Stimulated activated CD8-positive, alpha-beta memory T cell treated with anti-CD3 and anti-CD28 coated beads, Interleukin-7, amount 100 ng/mL, for 4 hours (primary cell): ENCODE data around the gene MLN.
"Not testable (repeated sequence)": the region's sequence is repeated elsewhere in the genome, so short reads cannot be mapped to it uniquely, and the experiment has no call there.

Experiments used
- DNase-seq, 2 donors: peaks; one replicate each; pipeline ENCODE4 v3.0.0-alpha.2; 2020; ENCODE audit warnings: low read depth in 2 of 2

The MLN gene

DNA sequence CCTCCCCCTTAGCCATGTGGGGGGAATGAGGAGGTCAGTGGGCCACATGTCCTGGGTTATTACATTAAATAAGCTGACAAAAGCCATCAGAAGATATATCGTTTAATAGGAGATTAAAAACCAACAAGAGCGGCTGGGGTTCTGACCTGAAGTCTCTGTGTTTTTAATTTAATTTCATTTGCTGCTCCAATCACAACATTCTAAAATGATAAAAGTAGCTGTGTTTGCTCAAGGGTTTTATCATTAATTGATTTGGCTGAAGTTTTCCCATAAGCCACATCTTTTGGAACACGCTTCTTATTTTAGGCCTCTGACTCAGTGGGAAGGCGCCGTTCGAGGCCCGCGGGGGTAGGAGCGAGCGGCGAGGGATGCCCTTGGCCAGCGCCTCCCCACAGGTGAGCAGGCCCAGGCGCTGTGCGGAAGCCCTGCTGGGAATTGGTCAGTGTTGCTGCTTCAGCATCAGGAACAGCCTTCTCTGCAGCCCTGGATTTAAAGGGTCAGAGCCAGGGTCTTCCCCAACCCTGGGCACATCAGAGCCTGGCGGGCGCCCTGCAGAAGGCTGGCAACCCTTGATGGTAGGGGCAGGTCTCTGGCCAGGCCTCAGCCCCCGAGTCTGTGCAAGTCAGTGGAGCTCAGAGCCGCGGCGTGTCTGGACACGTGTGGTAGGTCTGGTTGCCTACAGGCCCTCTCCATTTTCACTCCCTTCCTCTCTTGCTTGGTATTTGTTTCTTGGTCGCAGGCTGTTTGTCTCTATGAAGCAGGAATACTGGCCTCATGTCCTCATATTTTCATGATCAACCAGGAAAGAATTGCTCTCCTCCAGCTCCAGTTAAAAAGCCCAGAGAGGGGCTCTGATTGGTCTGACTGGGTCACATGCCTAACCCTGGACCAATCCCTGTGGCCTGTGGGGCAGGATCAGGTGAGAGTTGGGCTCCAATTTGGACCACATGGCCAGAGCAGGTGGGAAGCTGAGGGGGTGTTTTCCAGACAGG lies 30.9 kb upstream of the MLN start:
- DNase-seq, result no peak

DNA sequence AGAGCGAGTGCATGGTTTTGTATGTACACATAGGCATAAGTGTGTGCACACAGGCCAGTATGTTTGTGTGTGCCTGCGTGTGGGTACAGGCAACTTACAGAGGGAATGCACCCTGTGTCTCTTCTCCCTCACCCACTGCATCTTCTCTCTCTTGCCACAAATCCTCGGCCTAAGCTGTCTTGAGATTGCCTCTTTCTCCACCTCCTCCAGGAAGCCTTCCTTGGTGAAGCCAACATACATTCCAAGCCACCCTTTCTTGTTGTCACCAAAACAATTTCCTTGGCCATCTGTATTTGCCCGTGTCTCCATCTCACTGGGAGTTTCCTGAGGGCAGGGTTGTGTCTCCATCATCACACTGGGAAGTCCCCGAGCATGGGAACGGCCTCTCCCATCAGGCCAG lies 29.8 kb upstream of the MLN start:
- DNase-seq, result no peak

DNA sequence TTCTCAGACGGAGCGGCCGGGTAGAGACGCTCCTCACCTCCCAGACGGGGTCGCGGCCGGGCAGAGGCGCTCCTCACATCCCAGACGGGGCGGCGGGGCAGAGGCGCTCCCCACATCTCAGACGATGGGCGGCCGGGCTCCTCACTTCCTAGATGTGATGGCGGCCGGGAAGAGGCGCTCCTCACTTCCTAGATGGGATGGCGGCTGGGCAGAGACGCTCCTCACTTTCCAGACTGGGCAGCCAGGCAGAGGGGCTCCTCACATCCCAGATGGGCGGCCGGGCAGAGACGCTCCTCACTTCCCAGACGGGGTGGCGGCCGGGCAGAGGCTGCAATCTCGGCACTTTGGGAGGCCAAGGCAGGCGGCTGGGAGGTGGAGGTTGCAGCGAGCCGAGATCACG lies 29.0 kb upstream of the MLN start:
- DNase-seq, result not testable (repeated sequence)

DNA sequence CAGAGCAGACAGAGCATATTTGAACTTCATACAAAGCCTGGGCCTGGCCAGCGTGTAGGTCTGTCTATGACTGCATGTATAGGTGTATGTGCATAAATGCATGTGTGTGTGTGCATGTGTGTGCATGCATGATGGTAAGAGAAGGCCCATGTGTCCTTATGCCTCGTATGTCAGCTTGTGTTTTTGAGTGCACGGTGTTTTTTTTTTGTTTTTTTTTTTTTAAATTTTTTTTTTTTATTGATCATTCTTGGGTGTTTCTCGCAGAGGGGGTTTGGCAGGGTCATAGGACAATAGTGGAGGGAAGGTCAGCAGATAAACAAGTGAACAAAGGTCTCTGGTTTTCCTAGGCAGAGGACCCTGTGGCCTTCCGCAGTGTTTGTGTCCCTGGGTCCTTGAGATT lies 27.9 kb upstream of the MLN start:
- DNase-seq, result not testable (repeated sequence)

DNA sequence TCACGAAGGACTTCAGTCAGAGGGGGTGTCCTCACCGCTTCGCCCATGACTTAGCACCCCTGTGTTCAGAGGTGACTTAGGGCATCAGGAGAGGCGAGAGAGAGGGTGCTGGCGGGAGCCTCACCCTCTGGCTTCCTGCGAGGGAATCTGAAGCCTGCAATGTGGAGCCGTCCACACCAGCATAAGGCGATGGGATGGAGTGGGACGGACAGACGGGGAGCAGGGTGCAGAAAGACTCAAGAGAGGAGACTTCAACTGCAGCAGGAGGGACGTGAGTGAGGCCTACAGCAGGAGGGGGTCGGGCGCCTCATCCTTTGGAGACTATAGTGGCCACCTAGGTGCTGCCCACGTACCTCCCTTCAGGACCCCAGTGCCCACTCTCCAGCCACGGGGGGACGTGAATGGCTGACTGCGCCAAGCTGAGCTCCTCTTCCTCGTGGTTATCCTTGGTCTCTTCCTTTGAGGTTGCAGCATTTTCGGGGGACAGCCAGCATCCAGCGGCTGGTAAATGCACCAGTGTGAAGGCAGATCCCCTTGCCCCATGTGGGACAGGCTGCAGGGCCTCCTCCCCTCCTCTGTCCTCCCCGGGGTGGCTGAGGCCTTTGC lies 26.9 kb upstream of the MLN start:
- DNase-seq, result no peak

DNA sequence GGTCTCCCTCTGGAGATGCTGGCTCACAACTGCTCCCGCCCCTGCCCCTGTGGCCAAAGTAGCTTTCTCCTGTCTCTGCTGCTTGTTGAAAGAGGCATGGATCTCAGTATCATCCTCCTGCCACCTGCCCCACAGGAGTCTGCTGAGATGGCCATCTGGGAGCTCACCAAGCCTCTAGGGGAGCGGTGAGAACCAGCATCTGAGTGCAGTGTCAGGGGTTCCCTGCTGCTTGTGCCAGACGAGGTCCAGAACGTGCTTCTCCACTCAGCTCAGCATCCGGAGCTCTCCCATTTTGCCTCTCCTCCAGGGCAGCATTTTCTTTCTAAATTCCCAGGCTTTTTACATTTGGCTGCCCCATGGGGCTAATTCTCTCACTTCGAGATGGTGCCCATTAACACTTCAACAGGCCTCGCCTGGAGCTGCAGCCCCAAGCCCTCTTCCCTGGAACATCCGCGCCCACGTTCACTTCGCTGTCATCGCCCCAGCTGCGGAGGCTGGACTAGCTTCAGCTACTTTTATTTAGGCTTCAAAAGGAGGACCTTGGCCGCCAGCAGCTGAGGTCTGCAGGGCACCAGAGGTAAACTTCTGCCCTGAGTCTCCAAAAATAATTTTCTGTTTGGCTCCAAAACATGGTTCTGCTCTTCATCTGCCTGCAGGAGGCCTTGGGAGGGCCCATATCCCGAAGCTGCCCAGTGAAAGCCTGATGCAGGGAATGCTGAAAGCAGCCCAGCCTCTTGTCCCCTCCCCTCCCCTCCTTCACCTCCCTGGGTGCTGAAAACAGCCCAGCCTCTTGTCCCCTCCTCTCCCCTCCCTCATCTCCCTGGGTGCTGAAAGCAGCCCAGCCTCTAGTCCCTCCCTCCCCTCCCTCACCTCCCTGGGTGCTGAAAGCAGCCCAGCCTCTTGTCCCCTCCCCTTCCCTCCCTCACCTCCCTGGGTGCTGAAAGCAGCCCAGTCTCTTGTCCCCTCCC lies 25.2 kb upstream of the MLN start:
- DNase-seq, result no peak

DNA sequence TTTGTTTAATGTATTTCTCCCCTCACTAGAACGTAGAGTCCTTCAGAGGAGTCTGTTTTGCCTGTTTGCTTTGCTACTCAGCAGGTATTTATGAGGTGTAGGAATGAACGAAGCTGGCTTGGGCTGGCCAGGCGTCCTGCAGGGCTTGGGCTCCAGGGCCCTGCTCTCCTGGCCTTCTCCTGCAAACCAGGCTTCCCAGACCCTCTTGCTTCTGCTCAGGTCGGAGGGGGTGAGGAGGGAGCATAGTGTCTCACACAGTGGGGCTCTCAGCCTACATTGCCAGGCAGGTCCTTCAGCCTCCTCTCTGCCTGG lies 24.6 kb upstream of the MLN start:
- DNase-seq, result no peak

DNA sequence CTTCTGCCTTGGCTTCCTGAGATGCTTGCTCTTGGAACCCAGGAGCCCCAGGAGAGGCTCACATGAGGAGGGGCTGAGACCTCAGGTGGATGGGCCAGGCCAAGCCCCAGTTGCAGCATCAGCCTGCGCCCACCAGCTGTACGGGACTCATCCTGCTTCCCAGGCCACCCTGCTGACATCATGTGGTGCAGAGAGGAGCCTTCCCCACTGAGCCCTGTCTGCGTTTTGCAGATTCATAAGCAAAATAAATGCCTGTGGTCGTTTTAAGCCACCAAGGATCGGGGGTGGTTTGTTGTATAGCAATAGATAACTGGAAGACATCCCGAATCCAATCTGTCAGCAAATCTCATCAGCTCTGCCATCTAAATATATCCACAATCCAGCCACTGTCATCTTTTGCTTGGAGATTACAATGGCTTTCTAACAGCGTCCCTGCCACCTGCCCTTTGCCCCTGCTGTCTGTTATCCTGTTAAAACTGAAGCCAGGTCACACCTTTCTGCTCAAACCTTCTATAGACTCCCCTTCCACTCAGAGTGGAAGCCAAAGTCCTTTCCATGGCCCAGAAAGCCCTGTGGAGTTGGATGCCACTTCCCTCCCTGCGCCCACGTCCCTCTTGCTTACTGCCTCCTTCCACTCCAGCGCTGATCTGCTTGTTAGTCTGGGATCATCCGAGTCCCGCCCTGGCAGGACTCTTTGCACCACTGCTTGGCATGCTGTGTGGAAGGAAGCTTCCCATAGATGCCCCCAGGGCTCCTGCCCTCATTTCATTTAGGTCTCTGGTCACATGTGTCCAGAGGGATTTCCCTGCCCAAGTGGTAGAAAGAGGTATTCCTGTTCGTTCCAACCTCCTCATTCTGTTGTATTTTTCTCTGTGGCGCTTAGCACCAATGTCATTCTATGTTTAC lies 24.0 kb upstream of the MLN start:
- no peak for DNase-seq

- no peak for DNase-seq
Observed at GRCh38 chr6:33826537-33826936, 22.7 kb upstream of the MLN start.

GRCh38 chr6:33824461-33825154 lies 20.8 kb upstream of the MLN start:
- no peak for DNase-seq

DNA sequence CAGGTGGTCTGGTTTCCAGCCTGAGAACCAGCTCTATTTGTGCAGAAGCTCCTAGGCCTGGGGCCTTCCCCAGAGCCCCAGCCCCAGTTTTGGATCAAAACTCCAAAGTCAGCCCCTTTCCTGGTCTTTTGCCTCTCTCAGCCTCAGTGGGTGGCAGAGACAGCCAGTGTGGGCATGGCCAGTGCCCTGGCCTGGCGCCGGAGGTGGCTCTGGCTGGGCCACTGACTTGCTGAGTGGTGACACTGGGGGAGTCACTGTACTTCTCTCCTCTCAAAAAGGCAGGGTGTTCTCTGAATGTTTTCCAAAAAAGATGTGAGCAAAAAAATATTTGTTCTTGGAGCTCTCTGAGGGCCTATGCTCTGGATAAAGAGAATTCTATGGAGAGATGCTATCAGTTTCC lies 20.0 kb upstream of the MLN start:
- DNase-seq, result no peak

DNA sequence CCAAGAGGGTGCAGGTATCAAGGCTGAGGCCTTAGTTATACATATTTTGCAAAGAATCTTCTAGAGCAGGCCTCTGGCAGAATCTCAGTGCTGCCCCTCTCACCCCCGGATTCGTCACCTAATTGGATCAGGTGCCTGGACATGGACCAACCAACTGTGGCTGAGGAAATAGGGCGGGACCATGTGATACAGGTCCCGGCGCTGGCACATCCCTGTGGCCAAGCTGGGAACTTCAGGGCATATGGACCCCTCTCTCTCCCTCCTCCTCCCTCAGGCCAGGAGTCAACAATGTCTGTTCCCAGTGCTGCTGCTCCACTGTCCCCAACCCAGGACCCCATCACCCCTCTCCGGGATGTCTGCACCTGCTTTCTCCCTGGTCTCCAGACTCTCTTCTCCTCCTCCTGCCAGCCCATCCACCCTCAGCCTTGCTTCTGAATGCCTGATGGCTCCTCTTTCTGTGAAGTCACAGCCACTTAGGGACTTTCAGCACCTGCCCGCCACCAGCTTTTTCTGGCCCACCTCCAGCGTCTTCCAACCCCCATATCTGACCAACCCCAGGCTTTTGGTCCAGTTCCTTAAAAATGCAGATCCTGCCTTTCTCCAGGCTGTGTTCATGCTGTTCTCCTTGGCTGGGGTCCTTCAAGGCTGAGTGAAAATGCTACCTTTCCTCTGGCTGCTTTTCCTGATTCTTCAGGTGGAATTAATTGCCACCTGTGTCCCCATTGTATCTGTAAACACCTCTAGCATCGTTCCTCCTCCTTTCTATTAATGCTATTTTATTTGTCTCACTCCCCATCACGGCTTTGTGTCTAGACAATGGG lies 19.0 kb upstream of the MLN start:
- DNase-seq, result no peak

- no peak for DNase-seq
Observed at GRCh38 chr6:33820784-33821520, 17.1 kb upstream of the MLN start.

DNA sequence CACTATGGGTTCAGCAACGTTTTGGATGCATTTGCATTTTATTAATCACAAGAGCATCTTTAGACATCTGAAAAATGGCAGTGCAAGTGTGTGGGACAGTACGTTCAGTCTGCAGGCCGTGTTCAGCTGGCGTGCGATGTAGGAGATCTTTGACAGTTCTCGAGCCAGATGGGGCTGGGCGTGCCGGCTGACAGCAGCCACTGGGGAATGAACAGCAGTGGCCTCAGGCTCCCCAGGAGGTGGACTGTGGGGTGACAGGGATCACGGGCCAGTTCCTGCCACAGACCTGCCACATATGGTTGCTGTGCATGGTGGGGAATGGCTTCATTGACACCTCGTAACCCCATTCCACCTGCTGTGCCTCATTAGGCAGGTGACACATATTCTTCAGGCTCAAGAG lies 16.4 kb upstream of the MLN start:
- DNase-seq, result no peak

DNA sequence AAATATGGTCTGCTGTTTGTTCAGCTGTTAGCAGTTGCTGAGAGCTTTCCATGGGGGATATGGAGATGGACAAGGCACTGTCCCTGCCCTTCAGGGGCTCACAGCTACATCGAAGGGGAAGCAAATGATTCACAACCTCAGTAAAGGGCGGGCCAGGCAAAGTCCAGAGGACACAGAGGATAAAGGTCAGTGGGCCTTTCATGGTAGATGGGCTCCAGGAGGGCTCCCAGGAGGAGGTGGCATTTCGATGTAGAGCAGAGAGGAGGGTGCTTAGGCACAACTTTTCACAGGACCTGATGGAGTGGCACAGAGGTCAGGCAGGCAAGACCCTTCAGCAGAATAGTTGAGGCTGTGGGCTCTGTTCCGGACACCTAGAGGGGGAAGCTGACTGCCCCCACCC lies 15.2 kb upstream of the MLN start:
- no peak for DNase-seq

DNA sequence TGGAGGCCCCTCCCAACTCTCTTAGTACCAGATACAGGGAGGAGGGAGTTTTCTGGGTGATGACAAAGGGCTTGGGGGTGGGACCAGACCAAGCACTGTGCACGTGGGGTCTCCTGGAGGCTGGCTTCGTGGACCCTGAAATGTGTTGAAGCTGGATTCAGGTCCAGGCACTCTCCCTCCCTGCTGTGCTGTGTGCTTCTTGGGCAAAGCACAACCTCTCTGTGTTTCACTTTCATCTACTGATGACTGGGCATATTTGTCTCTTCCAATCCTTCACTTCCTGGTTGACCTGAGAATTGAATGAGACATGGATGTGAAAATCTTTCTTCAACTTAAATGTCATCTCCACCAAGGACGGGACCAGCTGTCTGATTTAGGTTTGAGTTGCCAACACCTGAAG lies 14.5 kb upstream of the MLN start:
- no peak for DNase-seq

DNA sequence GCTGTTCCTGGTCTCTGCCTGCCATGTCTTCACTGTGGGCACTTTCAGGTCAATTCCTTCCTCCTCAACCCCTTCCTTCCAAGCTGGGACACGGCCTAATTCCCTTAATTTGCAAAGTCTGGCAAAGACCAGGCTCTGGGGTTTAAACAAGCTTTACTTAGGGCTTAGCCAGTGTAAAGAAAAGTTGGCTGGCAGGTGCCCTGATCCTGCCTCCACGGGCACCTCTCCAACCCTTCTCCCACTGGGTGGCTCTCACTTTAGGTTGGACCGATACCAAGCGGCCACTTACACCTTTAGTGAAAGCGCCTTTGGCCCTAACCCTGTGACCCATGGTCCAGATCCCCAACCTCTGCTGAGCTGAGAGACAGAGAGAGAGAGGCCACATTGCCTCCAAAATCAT lies 13.7 kb upstream of the MLN start:
- DNase-seq, result no peak

- no peak for DNase-seq
Observed at GRCh38 chr6:33816911-33817310, 13.1 kb upstream of the MLN start.

DNA sequence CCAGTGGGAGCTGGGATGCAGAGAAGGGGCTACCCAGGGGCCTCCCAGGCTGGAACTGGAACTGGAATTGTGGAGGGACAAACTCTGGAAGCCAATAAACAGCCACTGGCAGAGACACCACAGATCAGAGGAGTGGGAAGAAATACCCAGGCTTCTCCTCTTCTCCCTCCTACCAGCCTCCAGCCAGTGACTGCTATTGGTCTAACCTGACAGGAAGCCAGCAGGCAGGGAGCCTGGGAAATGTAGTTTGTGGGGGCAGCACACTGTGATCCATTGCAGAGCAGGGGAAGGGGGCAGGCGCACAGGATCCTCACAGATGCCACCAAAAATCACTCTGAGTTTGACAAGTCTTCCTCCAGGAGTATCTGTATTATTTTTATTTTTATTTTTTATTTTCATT lies 12.1 kb upstream of the MLN start:
- DNase-seq, result no peak
